ENCODE measurements around the gene RASGRP2. TPM values are rescaled to one million over a fixed set of nuclear protein-coding genes. Genes with fewer than 3 reads are reported as not detected.

RASGRP2 gene
- total RNA-seq, 1 experiment from 2014 or later: 26.9 TPM

- Histone ChIP-seq H2BK120ac (ENCODE audit: low read depth, low read length, poor library complexity, severe bottlenecking) (no peak overlapping the region), H3K4me1 (ENCODE audit: insufficient read depth, low read length) (no peaks in the 10 kb centered on the region), H3K27me3 (ENCODE audit: insufficient read depth, low read length) (no peaks in the 10 kb centered on the region), H2BK12ac (ENCODE audit: insufficient read length, low read depth, low read length) (no peak overlapping the region), H2BK5ac (ENCODE audit: insufficient read length, low read length) (no peak overlapping the region), H3K23ac (ENCODE audit: insufficient read length, low read depth, low read length) (no peak overlapping the region), H2BK15ac (ENCODE audit: low read depth, low read length) (no peak overlapping the region), H2BK20ac (ENCODE audit: low read depth, low read length, poor library complexity, severe bottlenecking) (no peak overlapping the region), H2AFZ (ENCODE audit: low read length) (no peak overlapping the region), H4K8ac (replicated peaks; ENCODE audit: insufficient read length, low read depth, low read length) (no peak overlapping the region), H4K5ac (ENCODE audit: insufficient read length, low read depth, low read length) (no peak overlapping the region), H3K79me2 (ENCODE audit: insufficient read depth, low read length) (no peaks in the 10 kb centered on the region), H3K23me2 (ENCODE audit: insufficient read length, low read depth, low read length, poor library complexity, severe bottlenecking) (no peaks in the 10 kb centered on the region), H3K27ac (ENCODE audit: insufficient read length, low read depth, low read length) (no peak overlapping the region), H3K79me1 (ENCODE audit: insufficient read depth, low read depth, low read length, poor library complexity, severe bottlenecking) (no peaks in the 10 kb centered on the region), H3K9ac (ENCODE audit: extremely low read depth, insufficient read length, low read length) (no peak overlapping the region), H3K14ac (ENCODE audit: insufficient read depth, low read length) (no peak overlapping the region), H4K91ac (ENCODE audit: insufficient read length, low read depth, low read length) (no peak overlapping the region), H3K9me3 (ENCODE audit: control insufficient read depth, low read depth, low read length) (no peaks in the 10 kb centered on the region), H3K4ac (ENCODE audit: low read depth, low read length) (no peak overlapping the region), H2AK5ac (ENCODE audit: insufficient read length, low read length) (no peak overlapping the region), H4K20me1 (ENCODE audit: control insufficient read depth, insufficient read depth, insufficient read length) (no peaks in the 10 kb centered on the region), H3K18ac (ENCODE audit: insufficient read length, low read depth, low read length) (no peak overlapping the region), H3K56ac (ENCODE audit: insufficient read length, low read depth, low read length) (no peak overlapping the region), H3T11ph (ENCODE audit: low read length) (no peak overlapping the region), H3K4me2 (ENCODE audit: insufficient read depth, insufficient read length, low read length) (no peak overlapping the region)
- H3K27ac Mint-ChIP-seq: no peak overlapping the region; a peak in 1 of 7 replicates
- TF ChIP-seq, protein P1, sequence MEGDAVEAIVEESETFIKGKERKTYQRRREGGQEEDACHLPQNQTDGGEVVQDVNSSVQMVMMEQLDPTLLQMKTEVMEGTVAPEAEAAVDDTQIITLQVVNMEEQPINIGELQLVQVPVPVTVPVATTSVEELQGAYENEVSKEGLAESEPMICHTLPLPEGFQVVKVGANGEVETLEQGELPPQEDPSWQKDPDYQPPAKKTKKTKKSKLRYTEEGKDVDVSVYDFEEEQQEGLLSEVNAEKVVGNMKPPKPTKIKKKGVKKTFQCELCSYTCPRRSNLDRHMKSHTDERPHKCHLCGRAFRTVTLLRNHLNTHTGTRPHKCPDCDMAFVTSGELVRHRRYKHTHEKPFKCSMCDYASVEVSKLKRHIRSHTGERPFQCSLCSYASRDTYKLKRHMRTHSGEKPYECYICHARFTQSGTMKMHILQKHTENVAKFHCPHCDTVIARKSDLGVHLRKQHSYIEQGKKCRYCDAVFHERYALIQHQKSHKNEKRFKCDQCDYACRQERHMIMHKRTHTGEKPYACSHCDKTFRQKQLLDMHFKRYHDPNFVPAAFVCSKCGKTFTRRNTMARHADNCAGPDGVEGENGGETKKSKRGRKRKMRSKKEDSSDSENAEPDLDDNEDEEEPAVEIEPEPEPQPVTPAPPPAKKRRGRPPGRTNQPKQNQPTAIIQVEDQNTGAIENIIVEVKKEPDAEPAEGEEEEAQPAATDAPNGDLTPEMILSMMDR (conservative IDR thresholded peaks at IDR 0.05): no peak
- H3K9me3 Mint-ChIP-seq: no peaks in the 10 kb centered on the region
- WGBS (ENCODE audit: extremely low coverage, insufficient read length, low lambda C conversion rate): no CpG with 5 or more reads among the region's 5 CpGs
- peak overlapping the region in 1 of 2 experiments; percentile 55; a peak in 1 of 5 replicates for H3K4me3 Mint-ChIP-seq
- peak; percentile 56 for DNase-seq
- H3K36me3 Mint-ChIP-seq (ENCODE audit: insufficient read depth in 1 of 3, low read depth in 3 of 3): no peaks in the 10 kb centered on the region
- peaks cover 12 to 26% of the 10 kb centered on the region in 2 experiments for H3K4me1 Mint-ChIP-seq
- H3K27me3 Mint-ChIP-seq (ENCODE audit: low read depth): peaks cover 76% of the 10 kb centered on the region
Observed at GRCh38 chr11:64694821-64695365, 49.0 kb downstream of the RASGRP2 start.
